Fibroblast of villous mesenchyme (primary cell): ENCODE measurements around the gene LDLRAD1. TPM values are rescaled to one million over a fixed set of nuclear protein-coding genes. Genes with fewer than 3 reads are reported as not detected.

Source experiments
- DNase-seq: peaks from one replicate; pipeline ENCODE4 v3.0.0-alpha.2; 2010; ENCODE audit warnings: low read depth
- H3K4me3 ChIP-seq: 2 replicates; pipeline ENCODE4 v1.5.1; 2011; ENCODE audit warnings: low read depth, mild to moderate bottlenecking, low read length
- CTCF ChIP-seq: IDR thresholded peaks from 2 replicates; pipeline ENCODE4 v1.5.1; 2012; ENCODE audit warnings: low read depth, mild to moderate bottlenecking, low read length; ENCODE audit not compliant: insufficient read depth
- total RNA-seq: library from RNA; depleted of rRNA; stranded (reverse); fragments of >200 nt; gene quantifications from 2 replicates; pipeline ENCODE4 v1.2.3, GENCODE V29; 2012

LDLRAD1 gene
- total RNA-seq, 1 donor: not detected

- no peak overlapping the region for H3K4me3 ChIP-seq
- DNase-seq: peak; percentile 54
- no peak for TF ChIP-seq CTCF
Observed at GRCh38 chr1:53987880-53988279, 30.1 kb downstream of the LDLRAD1 start.

GRCh38 chr1:53986458-53986857 lies 31.5 kb downstream of the LDLRAD1 start:
- H3K4me3 ChIP-seq: no peak overlapping the region
- no peak for DNase-seq
- TF ChIP-seq CTCF: no peak

- no peak for DNase-seq
- no peak overlapping the region for H3K4me3 ChIP-seq
- no peak for TF ChIP-seq CTCF
Observed at GRCh38 chr1:53984726-53985125, 33.3 kb downstream of the LDLRAD1 start.

DNA sequence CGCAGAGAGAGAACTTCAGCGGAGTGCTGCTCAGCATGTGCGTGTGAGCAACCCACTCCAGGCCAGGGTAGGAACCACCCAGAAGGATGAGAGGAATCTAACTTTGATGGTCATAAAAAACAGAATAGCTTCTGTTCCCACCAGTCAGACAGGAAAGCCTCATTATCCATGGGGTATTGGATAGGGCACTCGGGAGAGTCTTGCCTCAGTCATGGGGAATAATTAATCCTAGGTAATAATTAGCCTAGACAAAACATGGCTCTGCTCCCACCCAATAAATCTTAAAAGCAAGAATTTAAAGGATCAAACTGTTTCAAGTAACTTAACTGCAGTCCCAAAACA lies 35.3 kb downstream of the LDLRAD1 start:
- peak overlapping the region; percentile 42 for H3K4me3 ChIP-seq
- no peak for DNase-seq

GRCh38 chr1:53982034-53982762 lies 35.8 kb downstream of the LDLRAD1 start:
- TF ChIP-seq CTCF: no peak
- H3K4me3 ChIP-seq: peak overlapping the region; percentile 42
- DNase-seq: peak; percentile 66

More for the DNA sequence above, 35.3 kb downstream of the LDLRAD1 start:
- no peak for TF ChIP-seq CTCF

GRCh38 chr1:53981220-53981619 lies 36.8 kb downstream of the LDLRAD1 start:
- H3K4me3 ChIP-seq: no peak overlapping the region
- peak; percentile 90 for DNase-seq
- TF ChIP-seq CTCF: no peak
